HepG2 (cell line): ENCODE results near the gene ZNF112. TPM values are rescaled to one million over a fixed set of nuclear protein-coding genes. Genes with fewer than 3 reads are reported as not detected.

Experiments used
- FOXO4 ChIP-seq: sonication (generic); formaldehyde crosslinking; conservative IDR thresholded peaks from 2 replicates; pipeline ENCODE4 v1.8.1; 2023; ENCODE audit warnings: missing genetic modification reagents
- HMGXB3 ChIP-seq: sonication (generic); formaldehyde crosslinking; IDR thresholded peaks from 2 replicates; pipeline ENCODE4 v1.4.0; 2020; ENCODE audit warnings: missing genetic modification reagents, borderline replicate concordance
- MAX ChIP-seq: IDR thresholded peaks from 2 replicates; pipeline ENCODE4 v1.6.1; 2012; ENCODE audit warnings: inconsistent platforms
- NAIF1 ChIP-seq: sonication (generic); formaldehyde crosslinking; IDR thresholded peaks from 2 replicates; pipeline ENCODE4 v1.5.0; 2020; ENCODE audit warnings: mild to moderate bottlenecking, missing genetic modification reagents, borderline replicate concordance
- NCOA1 ChIP-seq: sonication (generic); formaldehyde crosslinking; IDR thresholded peaks from 2 replicates; pipeline ENCODE4 v1.9.0; 2021; ENCODE audit warnings: missing genetic modification reagents
- PAF1 ChIP-seq: IDR thresholded peaks from 2 replicates; pipeline ENCODE4 v1.6.1; 2016; ENCODE audit warnings: missing genetic modification reagents, missing compliant biosample characterization
- RFXAP ChIP-seq: sonication (generic); formaldehyde crosslinking; IDR thresholded peaks from 2 replicates; pipeline ENCODE4 v1.4.0; 2020; ENCODE audit warnings: missing genetic modification reagents, borderline replicate concordance
- SMAD3 ChIP-seq: sonication (generic); formaldehyde crosslinking; IDR thresholded peaks from 2 replicates; pipeline ENCODE4 v1.4.0; 2020; ENCODE audit warnings: missing genetic modification reagents
- TFAP4 ChIP-seq: sonication (generic); IDR thresholded peaks from 2 replicates; pipeline ENCODE4 v1.6.1; 2016; ENCODE audit warnings: low read depth, borderline replicate concordance
- ZIK1 ChIP-seq: sonication (generic); formaldehyde crosslinking; IDR thresholded peaks from 2 replicates; pipeline ENCODE4 v1.5.0; 2020; ENCODE audit warnings: mild to moderate bottlenecking, low read depth, missing genetic modification reagents, borderline replicate concordance
- ZNF264 ChIP-seq: sonication (generic); formaldehyde crosslinking; IDR thresholded peaks from 2 replicates; pipeline ENCODE4 v1.4.0; 2020; ENCODE audit warnings: missing genetic modification reagents
- ZNF276 ChIP-seq: sonication (generic); formaldehyde crosslinking; IDR thresholded peaks from 2 replicates; pipeline ENCODE4 v1.4.0; 2020; ENCODE audit warnings: mild to moderate bottlenecking, low read depth, missing genetic modification reagents
- ZNF280B ChIP-seq: sonication (generic); formaldehyde crosslinking; IDR thresholded peaks from 2 replicates; pipeline ENCODE4 v1.5.0; 2020; ENCODE audit warnings: missing genetic modification reagents, mild to moderate bottlenecking, borderline replicate concordance
- ZNF614 ChIP-seq: IDR thresholded peaks from 2 replicates; pipeline ENCODE4 v1.6.1; 2018; ENCODE audit warnings: missing biosample characterization, missing genetic modification reagents, inconsistent platforms, borderline replicate concordance
- ZNF766 ChIP-seq: sonication (generic); formaldehyde crosslinking; IDR thresholded peaks from 2 replicates; pipeline ENCODE4 v1.5.0; 2020; ENCODE audit warnings: missing genetic modification reagents, borderline replicate concordance
- ZNF780A ChIP-seq: sonication (generic); formaldehyde crosslinking; IDR thresholded peaks from 2 replicates; pipeline ENCODE4 v1.8.0; 2022; ENCODE audit warnings: mild to moderate bottlenecking, missing genetic modification reagents, moderate library complexity
- polyA plus RNA-seq, 8 experiments: library from polyadenylated mRNA; depleted of rRNA in 3 of 8; stranded (reverse) in 7 of 8; unstranded in 1 of 8; fragments of >200 nt; fragmentation: Illumina TruSeq in 4 of 8; extraction: Trizol in 4 of 8; gene quantifications; 2 replicates each; pipeline versions ENCODE4 v1.2.1 to v1.2.3, GENCODE V29; 2011 to 2016; ENCODE audit warnings: low read depth in 4 of 8, missing spikeins in 1 of 8, mixed read lengths in 1 of 8; ENCODE audit not compliant: insufficient read depth in 1 of 8
- total RNA-seq, 5 experiments: library from RNA; depleted of rRNA; stranded (reverse); fragments of >200 nt; fragmentation: Illumina TruSeq; extraction: Trizol; gene quantifications; 2 replicates each; pipeline ENCODE4 v1.2.3, GENCODE V29; 2016; ENCODE audit warnings: low read depth in 1 of 5

The ZNF112 gene
- total and polyA plus RNA-seq, 2 of the 13 experiments (the other 11 are each of a cell fraction or from before 2014, with no cell fraction given) = 1.8 to 3.6 TPM

- TF ChIP-seq HMGXB3 = peak; percentile 49; the same call in 1 of the 2 replicates
- TF ChIP-seq ZIK1 (CRISPR knock-in tag) = no peak
- TF ChIP-seq TFAP4 = peak; percentile 96
- TF ChIP-seq ZNF276 (CRISPR knock-in tag) = no peak
- TF ChIP-seq ZNF766 = peak; percentile 72; the same call in 1 of the 2 replicates
- TF ChIP-seq FOXO4 (CRISPR knock-in tag) = no peak
- TF ChIP-seq ZNF280B (CRISPR knock-in tag) = peak; percentile 85; the same call in 1 of the 2 replicates
- TF ChIP-seq ZNF264 = peak; percentile 15; the same call in 1 of the 2 replicates
- TF ChIP-seq ZNF780A (CRISPR knock-in tag) = no peak
- peak; percentile 61; the same call in 1 of the 2 replicates for TF ChIP-seq SMAD3 (CRISPR knock-in tag)
- TF ChIP-seq MAX = peak; percentile 56
- no peak for TF ChIP-seq NAIF1 (CRISPR knock-in tag)
- TF ChIP-seq NCOA1 (CRISPR knock-in tag) = no peak
- no peak for TF ChIP-seq PAF1 (CRISPR knock-in tag)
- TF ChIP-seq RFXAP (CRISPR knock-in tag) = 0 out of 2 replicates have a peak, but pooled peaks have one; percentile 52
- TF ChIP-seq ZNF614 (CRISPR knock-in tag) = peak; percentile 50; the same call in 1 of the 2 replicates
Observed at GRCh38 chr19:44304659-44305193, 51.8 kb downstream of the ZNF112 start, which contains the start of gene ZNF235 (continued).
